Small intestine (tissue), 16 donors: Measurements from ENCODE around the gene RBBP5. TPM values are rescaled to one million over a fixed set of nuclear protein-coding genes. Genes with fewer than 3 reads are reported as not detected.

Experiments
- DNase-seq, 2 donors: peaks; one replicate each; pipeline versions ENCODE4 v3.0.0 to v3.0.0-alpha.2; 2013
- FAIRE-seq: peaks from 2 replicates; lab custom pipeline; 2012; peaks lifted over from hg19 to GRCh38; lab: Jason Lieb, UNC
- H3K27ac ChIP-seq, 3 donors: one replicate each; pipeline ENCODE4 v1.5.1; 2013; ENCODE audit warnings: low read length in 2 of 3, mild to moderate bottlenecking in 2 of 3, control low read depth in 1 of 3, inconsistent platforms in 1 of 3, low read depth in 1 of 3, moderate library complexity in 1 of 3
- H3K27me3 ChIP-seq, 3 donors: one replicate each; pipeline ENCODE4 v1.6.1; 2013; ENCODE audit warnings: low read length in 3 of 3, inconsistent platforms in 1 of 3; ENCODE audit not compliant: control insufficient read depth in 3 of 3, insufficient read depth in 3 of 3
- H3K36me3 ChIP-seq, 3 donors: one replicate each; pipeline ENCODE4 v1.6.1; 2013; ENCODE audit warnings: low read length in 3 of 3, inconsistent platforms in 1 of 3, low read depth in 1 of 3, mild to moderate bottlenecking in 1 of 3, moderate library complexity in 1 of 3; ENCODE audit not compliant: control insufficient read depth in 3 of 3, insufficient read depth in 2 of 3
- H3K4me1 ChIP-seq, 3 donors: one replicate each; pipeline ENCODE4 v1.6.1; 2013; ENCODE audit warnings: low read length in 2 of 3, inconsistent platforms in 1 of 3, low read depth in 1 of 3, mild to moderate bottlenecking in 1 of 3, moderate library complexity in 1 of 3; ENCODE audit not compliant: control insufficient read depth in 3 of 3, insufficient read depth in 2 of 3
- H3K4me3 ChIP-seq, 3 donors: one replicate each; pipeline ENCODE4 v1.5.1; 2013; ENCODE audit warnings: low read length in 3 of 3, control low read depth in 1 of 3, inconsistent platforms in 1 of 3, low read depth in 1 of 3, mild to moderate bottlenecking in 1 of 3, moderate library complexity in 1 of 3
- H3K9me3 ChIP-seq, 2 donors: one replicate each; pipeline ENCODE4 v1.6.1; 2013; ENCODE audit warnings: low read depth in 1 of 2, low read length in 1 of 2; ENCODE audit not compliant: control insufficient read depth in 2 of 2, insufficient read depth in 1 of 2
- WGBS, 3 donors: extraction: QIAGEN DNeasy Blood & Tissue Kit; methylation state at CpG; one replicate each; pipeline ENCODE4 v1.1.7; 2013; 5-methylcytosine and 5-hydroxymethylcytosine counted together
- long read RNA-seq, 10 donors: transcript quantifications; one replicate each; lab custom pipeline, GENCODE V29; 2026
- polyA plus RNA-seq, 4 donors: library from polyadenylated mRNA; stranded (reverse) in 3 of 4; unstranded in 1 of 4; fragments of 200-250 nt in 3 of 4; fragments of 120-200 nt in 1 of 4; gene quantifications; one replicate each; pipeline versions ENCODE4 v1.2.1 to v1.2.3, GENCODE V29; 2013
- donor health status: healthy with polysubstance abuse.
- donor health status: control.
- donor health status: control.
- donor health status: Bipolar disorder and iron deficiency.
- donor health status: healthy.

The RBBP5 gene, protein sequence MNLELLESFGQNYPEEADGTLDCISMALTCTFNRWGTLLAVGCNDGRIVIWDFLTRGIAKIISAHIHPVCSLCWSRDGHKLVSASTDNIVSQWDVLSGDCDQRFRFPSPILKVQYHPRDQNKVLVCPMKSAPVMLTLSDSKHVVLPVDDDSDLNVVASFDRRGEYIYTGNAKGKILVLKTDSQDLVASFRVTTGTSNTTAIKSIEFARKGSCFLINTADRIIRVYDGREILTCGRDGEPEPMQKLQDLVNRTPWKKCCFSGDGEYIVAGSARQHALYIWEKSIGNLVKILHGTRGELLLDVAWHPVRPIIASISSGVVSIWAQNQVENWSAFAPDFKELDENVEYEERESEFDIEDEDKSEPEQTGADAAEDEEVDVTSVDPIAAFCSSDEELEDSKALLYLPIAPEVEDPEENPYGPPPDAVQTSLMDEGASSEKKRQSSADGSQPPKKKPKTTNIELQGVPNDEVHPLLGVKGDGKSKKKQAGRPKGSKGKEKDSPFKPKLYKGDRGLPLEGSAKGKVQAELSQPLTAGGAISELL
- 10 to 100 TPM in 1 of 4 donors, 1 to 10 TPM in 3; 5.9 to 14.4 (median 7.1) TPM for polyA plus RNA-seq
- long read RNA-seq, donor 1 = 0 reads
- long read RNA-seq, donor 2 = 0 reads
- long read RNA-seq, donor 3 = 0 reads
- long read RNA-seq, donor 4 = 0 reads
- long read RNA-seq, donor 5 = 0 reads
- long read RNA-seq, donor 6, full-length matches to known transcripts = 1 of 1 reads
- long read RNA-seq, donor 6, partial matches to known transcripts = 0 of 1 reads
- long read RNA-seq, donor 6, other reads (novel, unspliced or antisense) = 0 of 1 reads
- long read RNA-seq, donor 7 = 0 reads
- long read RNA-seq, donor 8 = 0 reads
- long read RNA-seq, donor 9 = 0 reads
- long read RNA-seq, donor 10, full-length matches to known transcripts = 1 of 1 reads
- long read RNA-seq, donor 10, partial matches to known transcripts = 0 of 1 reads
- long read RNA-seq, donor 10, other reads (novel, unspliced or antisense) = 0 of 1 reads

- DNase-seq = peak; percentile 98
- no peak for FAIRE-seq
- H3K4me3 ChIP-seq = peak within 1 kb of the TSS; percentile 79 to 93 (median 84)
- peaks cover 0 to 5% (median 2%) of the 10 kb centered on the region in 3 donors for H3K36me3 ChIP-seq
- H3K9me3 ChIP-seq = no peaks in the 10 kb centered on the region
- 0% methylated on average over 46 of the region's 46 CpGs for WGBS, 3 donors
- no peaks in the 10 kb centered on the region for H3K27me3 ChIP-seq
- H3K27ac ChIP-seq = peak within 1 kb of the TSS; percentile 86 to 94 (median 86)
- H3K4me1 ChIP-seq = peaks cover 4 to 12% (median 11%) of the 10 kb centered on the region in 3 donors
Observed at GRCh38 chr1:205121660-205122488, at the start of gene RBBP5. TSS of gene RBBP5 (minus strand) at chr1:205121978. CDS start at chr1:205121873, 105 bp downstream.

GRCh38 chr1:205171369-205171768 is 49.6 kb upstream of the RBBP5 start:
- Histone ChIP-seq H3K27me3 (no peaks in the 10 kb centered on the region), H3K4me1 (peaks cover 0 to 3% (median 0%) of the 10 kb centered on the region in 3 donors), H3K4me3 (no peak overlapping the region), H3K9me3 (no peaks in the 10 kb centered on the region), H3K36me3 (peaks cover 0 to 23% (median 1%) of the 10 kb centered on the region in 3 donors), H3K27ac (no peak overlapping the region)
- no peak for DNase-seq
- no peak for FAIRE-seq
- WGBS, 3 donors = 84 to 86% (median 85%) methylated on average over 5 of the region's 5 CpGs

DNA sequence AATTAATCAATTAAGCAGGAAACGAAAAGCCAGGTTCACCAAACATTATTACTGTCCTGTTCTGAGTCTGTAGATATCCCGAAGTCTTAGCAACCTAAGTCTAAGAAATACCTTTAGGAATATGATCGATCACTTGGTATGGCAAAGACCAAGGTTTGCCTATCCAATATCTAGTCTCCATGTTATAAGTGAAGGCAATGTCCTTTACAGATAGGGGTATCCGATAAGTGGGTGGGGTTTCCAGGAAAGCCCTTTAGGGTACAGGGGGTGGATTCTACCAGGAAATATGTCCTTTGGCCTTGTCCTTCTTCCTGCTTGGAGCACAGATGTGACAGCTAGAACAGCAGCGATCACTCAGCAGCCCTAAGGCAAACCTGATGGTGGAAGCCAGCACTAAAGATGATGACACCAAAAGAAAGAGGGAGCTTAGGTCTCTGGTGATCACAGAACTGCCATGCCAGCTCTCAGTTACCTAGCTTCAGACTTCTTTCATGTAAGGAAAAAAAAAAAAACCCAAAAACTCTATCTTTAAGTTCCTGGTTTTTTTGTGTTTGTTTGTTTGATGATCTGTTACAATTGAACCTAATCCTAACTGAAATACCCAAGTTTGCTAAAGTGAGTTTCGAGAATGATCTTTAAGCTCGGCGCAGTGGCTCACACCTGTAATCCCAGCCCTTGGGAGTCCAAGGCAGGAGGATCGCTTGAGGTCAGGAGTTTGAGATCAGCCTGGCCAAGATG is 48.9 kb upstream of the RBBP5 start:
- no peak for DNase-seq
- Histone ChIP-seq H3K4me1 (peaks cover 0 to 3% (median 0%) of the 10 kb centered on the region in 3 donors), H3K9me3 (no peaks in the 10 kb centered on the region), H3K27me3 (no peaks in the 10 kb centered on the region), H3K4me3 (no peak overlapping the region), H3K27ac (no peak overlapping the region), H3K36me3 (peaks cover 0 to 23% (median 1%) of the 10 kb centered on the region in 3 donors)
- WGBS, 3 donors = 81 to 87% (median 83%) methylated on average over 9 of the region's 9 CpGs
- FAIRE-seq = no peak

- H3K27ac ChIP-seq = no peak overlapping the region
- 93 to 94% (median 93%) methylated on average over 10 of the region's 10 CpGs for WGBS, 3 donors
Observed at GRCh38 chr1:205169248-205169647, 47.5 kb upstream of the RBBP5 start.

GRCh38 chr1:205168291-205168690 is 46.5 kb upstream of the RBBP5 start:
- Histone ChIP-seq H3K4me1 (no peaks in the 10 kb centered on the region), H3K27ac (no peak overlapping the region), H3K27me3 (no peaks in the 10 kb centered on the region), H3K4me3 (no peak overlapping the region), H3K9me3 (no peaks in the 10 kb centered on the region), H3K36me3 (peaks cover 0 to 24% (median 4%) of the 10 kb centered on the region in 3 donors)
- WGBS, 3 donors = 74 to 94% (median 91%) methylated on average over 1 of the region's 1 CpG
- DNase-seq (no peak), FAIRE-seq (no peak)

More at GRCh38 chr1:205169248-205169647, 47.5 kb upstream of the RBBP5 start:
- Histone ChIP-seq H3K9me3 (no peaks in the 10 kb centered on the region), H3K36me3 (peaks cover 0 to 18% (median 1%) of the 10 kb centered on the region in 3 donors), H3K4me1 (no peaks in the 10 kb centered on the region), H3K27me3 (no peaks in the 10 kb centered on the region), H3K4me3 (no peak overlapping the region)
- FAIRE-seq = no peak
- no peak for DNase-seq

- Histone ChIP-seq H3K27ac (no peak overlapping the region), H3K36me3 (peaks cover 23 to 38% (median 27%) of the 10 kb centered on the region in 3 donors), H3K4me3 (no peak overlapping the region), H3K4me1 (no peaks in the 10 kb centered on the region), H3K9me3 (peaks cover 0 to 1% of the 10 kb centered on the region in 2 donors), H3K27me3 (no peaks in the 10 kb centered on the region)
- FAIRE-seq (no peak), DNase-seq (no peak)
- WGBS, 3 donors = 88 to 100% (median 90%) methylated on average over 1 of the region's 1 CpG
Observed at GRCh38 chr1:205162301-205162700, 40.5 kb upstream of the RBBP5 start.

- WGBS, 3 donors = 96 to 99% (median 98%) methylated on average over 6 of the region's 6 CpGs
- no peaks in the 10 kb centered on the region for H3K4me1 ChIP-seq
- no peak for FAIRE-seq
- H3K9me3 ChIP-seq = peaks cover 1 to 8% of the 10 kb centered on the region in 2 donors
- H3K27ac ChIP-seq = no peak overlapping the region
- no peaks in the 10 kb centered on the region for H3K27me3 ChIP-seq
- H3K4me3 ChIP-seq = no peak overlapping the region
- H3K36me3 ChIP-seq = peaks cover 31 to 41% (median 33%) of the 10 kb centered on the region in 3 donors
- DNase-seq = no peak
Observed at GRCh38 chr1:205161076-205161475, 39.3 kb upstream of the RBBP5 start.
